ENCODE results near the gene PTPN22.

The PTPN22 gene

GRCh38 chr1:113836534-113836933, 35.0 kb downstream of the PTPN22 start:
- Histone ChIP-seq H4K20me1 (ENCODE audit: insufficient read depth, low read length, poor library complexity, severe bottlenecking) (no peaks in the 10 kb centered on the region), H3K9ac (ENCODE audit: low read depth, low read length, poor library complexity, severe bottlenecking) (peak overlapping the region; percentile 17), H3K27me3 (ENCODE audit: insufficient read depth, low read length, poor library complexity, severe bottlenecking) (no peaks in the 10 kb centered on the region), H3K79me2 (ENCODE audit: insufficient read depth, low read length) (no peaks in the 10 kb centered on the region), H3K9me3 (ENCODE audit: insufficient read depth, low read depth, low read length) (no peaks in the 10 kb centered on the region), H3K4me3 (ENCODE audit: low read length, poor library complexity, severe bottlenecking) (no peak overlapping the region), H2AFZ (ENCODE audit: low read length) (no peak overlapping the region), H3K9me2 (replicated peaks; ENCODE audit: low read depth, low read length) (no peaks in the 10 kb centered on the region), H3K4me2 (ENCODE audit: low read depth, low read length, poor library complexity, severe bottlenecking) (no peak overlapping the region), H3K36me3 (ENCODE audit: insufficient read depth, low read length) (peaks cover 21% of the 10 kb centered on the region; the same call in 1 of the 2 replicates), H3F3A (ENCODE audit: low read depth) (no peaks in the 10 kb centered on the region), H3K4me1 (ENCODE audit: insufficient read depth, low read length, poor library complexity, severe bottlenecking) (no peaks in the 10 kb centered on the region)
- TF ChIP-seq EZH2phosphoT487 (IDR thresholded peaks at IDR 0.05; ENCODE audit: borderline replicate concordance) (no peak), CTCF (conservative IDR thresholded peaks at IDR 0.05; ENCODE audit: low read length) (no peak)

GRCh38 chr1:113835686-113836290, 35.7 kb downstream of the PTPN22 start:
- Histone ChIP-seq H3K4me1 (ENCODE audit: insufficient read depth, low read length, poor library complexity, severe bottlenecking) (no peaks in the 10 kb centered on the region), H4K20me1 (ENCODE audit: insufficient read depth, low read length, poor library complexity, severe bottlenecking) (no peaks in the 10 kb centered on the region), H2AFZ (ENCODE audit: low read length) (no peak overlapping the region), H3K4me3 (ENCODE audit: low read length, poor library complexity, severe bottlenecking) (no peak overlapping the region), H3K79me2 (ENCODE audit: insufficient read depth, low read length) (no peaks in the 10 kb centered on the region), H3K36me3 (ENCODE audit: insufficient read depth, low read length) (peaks cover 21% of the 10 kb centered on the region; the same call in 1 of the 2 replicates), H3K9ac (ENCODE audit: low read depth, low read length, poor library complexity, severe bottlenecking) (peak overlapping the region; percentile 17), H3K27me3 (ENCODE audit: insufficient read depth, low read length, poor library complexity, severe bottlenecking) (no peaks in the 10 kb centered on the region), H3F3A (ENCODE audit: low read depth) (no peaks in the 10 kb centered on the region), H3K9me3 (ENCODE audit: insufficient read depth, low read depth, low read length) (no peaks in the 10 kb centered on the region), H3K4me2 (ENCODE audit: low read depth, low read length, poor library complexity, severe bottlenecking) (no peak overlapping the region), H3K9me2 (replicated peaks; ENCODE audit: low read depth, low read length) (no peaks in the 10 kb centered on the region)
- TF ChIP-seq CTCF (conservative IDR thresholded peaks at IDR 0.05; ENCODE audit: low read length) (peak; percentile 67), EZH2phosphoT487 (IDR thresholded peaks at IDR 0.05; ENCODE audit: borderline replicate concordance) (no peak)

GRCh38 chr1:113834716-113835115, 36.8 kb downstream of the PTPN22 start:
- Histone ChIP-seq H3K79me2 (ENCODE audit: insufficient read depth, low read length) (no peaks in the 10 kb centered on the region), H3K4me3 (ENCODE audit: low read length, poor library complexity, severe bottlenecking) (no peak overlapping the region), H3K4me1 (ENCODE audit: insufficient read depth, low read length, poor library complexity, severe bottlenecking) (no peaks in the 10 kb centered on the region), H3K9me3 (ENCODE audit: insufficient read depth, low read depth, low read length) (no peaks in the 10 kb centered on the region), H3K9me2 (replicated peaks; ENCODE audit: low read depth, low read length) (no peaks in the 10 kb centered on the region), H3K27me3 (ENCODE audit: insufficient read depth, low read length, poor library complexity, severe bottlenecking) (no peaks in the 10 kb centered on the region), H4K20me1 (ENCODE audit: insufficient read depth, low read length, poor library complexity, severe bottlenecking) (no peaks in the 10 kb centered on the region), H3K36me3 (ENCODE audit: insufficient read depth, low read length) (peaks cover 16% of the 10 kb centered on the region; the same call in 1 of the 2 replicates), H3F3A (ENCODE audit: low read depth) (no peaks in the 10 kb centered on the region), H3K9ac (ENCODE audit: low read depth, low read length, poor library complexity, severe bottlenecking) (no peak overlapping the region), H2AFZ (ENCODE audit: low read length) (no peak overlapping the region), H3K4me2 (ENCODE audit: low read depth, low read length, poor library complexity, severe bottlenecking) (no peak overlapping the region)
- TF ChIP-seq CTCF (conservative IDR thresholded peaks at IDR 0.05; ENCODE audit: low read length) (no peak), EZH2phosphoT487 (IDR thresholded peaks at IDR 0.05; ENCODE audit: borderline replicate concordance) (no peak)
